ENCODE results near the gene RBMS1.

The RBMS1 gene, protein sequence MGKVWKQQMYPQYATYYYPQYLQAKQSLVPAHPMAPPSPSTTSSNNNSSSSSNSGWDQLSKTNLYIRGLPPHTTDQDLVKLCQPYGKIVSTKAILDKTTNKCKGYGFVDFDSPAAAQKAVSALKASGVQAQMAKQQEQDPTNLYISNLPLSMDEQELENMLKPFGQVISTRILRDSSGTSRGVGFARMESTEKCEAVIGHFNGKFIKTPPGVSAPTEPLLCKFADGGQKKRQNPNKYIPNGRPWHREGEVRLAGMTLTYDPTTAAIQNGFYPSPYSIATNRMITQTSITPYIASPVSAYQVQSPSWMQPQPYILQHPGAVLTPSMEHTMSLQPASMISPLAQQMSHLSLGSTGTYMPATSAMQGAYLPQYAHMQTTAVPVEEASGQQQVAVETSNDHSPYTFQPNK

GRCh38 chr2:160493227-160494028, at the start of gene RBMS1:
Gene RBMS1 (minus strand): TSS chr2:160493807. CDS start chr2:160493363, 444 bp downstream.
- peaks cover 23% of the 10 kb centered on the region for H3K4me1 Mint-ChIP-seq (ENCODE audit: low read depth)
- peak within 1 kb of the TSS; percentile 83 for H3K27ac Mint-ChIP-seq
- peaks cover 9% of the 10 kb centered on the region for H3K36me3 Mint-ChIP-seq (ENCODE audit: low read depth)
- peak within 1 kb of the TSS; percentile 90 for H3K4me3 Mint-ChIP-seq
- intact Hi-C loops (cut with micrococcal nuclease): loop anchor here (10.0 kb wide), 1 partner anchor 169 kb away; no protein-coding TSS in a partner anchor
- H3K9me3 Mint-ChIP-seq: no peaks in the 10 kb centered on the region
- peaks cover 20% of the 10 kb centered on the region for H3K27me3 Mint-ChIP-seq

DNA sequence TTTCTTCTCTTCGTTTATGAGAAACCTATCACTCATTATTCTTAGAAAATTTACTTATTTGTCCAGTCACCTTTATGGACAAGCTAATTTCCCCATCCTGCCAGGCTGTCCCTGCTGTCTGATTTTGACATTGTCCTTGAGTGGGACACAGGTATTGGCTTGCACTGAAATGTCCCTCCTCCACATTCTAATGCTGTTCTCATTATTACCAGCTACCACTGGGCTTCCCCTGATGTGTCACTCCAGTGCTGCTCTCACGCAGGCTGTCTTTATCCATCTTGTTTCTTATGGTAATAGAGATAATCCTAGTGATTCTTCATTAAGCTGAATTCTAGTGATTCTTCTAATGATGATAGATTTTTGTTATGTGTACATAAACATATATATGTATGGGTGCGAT, 48.1 kb upstream of the RBMS1 start:
- Mint-ChIP-seq H3K27ac (no peak overlapping the region), H3K36me3 (ENCODE audit: low read depth) (no peaks in the 10 kb centered on the region), H3K9me3 (no peaks in the 10 kb centered on the region), H3K4me3 (no peak overlapping the region), H3K27me3 (no peaks in the 10 kb centered on the region), H3K4me1 (ENCODE audit: low read depth) (no peaks in the 10 kb centered on the region)
- intact Hi-C loops (cut with micrococcal nuclease): no loop called here

DNA sequence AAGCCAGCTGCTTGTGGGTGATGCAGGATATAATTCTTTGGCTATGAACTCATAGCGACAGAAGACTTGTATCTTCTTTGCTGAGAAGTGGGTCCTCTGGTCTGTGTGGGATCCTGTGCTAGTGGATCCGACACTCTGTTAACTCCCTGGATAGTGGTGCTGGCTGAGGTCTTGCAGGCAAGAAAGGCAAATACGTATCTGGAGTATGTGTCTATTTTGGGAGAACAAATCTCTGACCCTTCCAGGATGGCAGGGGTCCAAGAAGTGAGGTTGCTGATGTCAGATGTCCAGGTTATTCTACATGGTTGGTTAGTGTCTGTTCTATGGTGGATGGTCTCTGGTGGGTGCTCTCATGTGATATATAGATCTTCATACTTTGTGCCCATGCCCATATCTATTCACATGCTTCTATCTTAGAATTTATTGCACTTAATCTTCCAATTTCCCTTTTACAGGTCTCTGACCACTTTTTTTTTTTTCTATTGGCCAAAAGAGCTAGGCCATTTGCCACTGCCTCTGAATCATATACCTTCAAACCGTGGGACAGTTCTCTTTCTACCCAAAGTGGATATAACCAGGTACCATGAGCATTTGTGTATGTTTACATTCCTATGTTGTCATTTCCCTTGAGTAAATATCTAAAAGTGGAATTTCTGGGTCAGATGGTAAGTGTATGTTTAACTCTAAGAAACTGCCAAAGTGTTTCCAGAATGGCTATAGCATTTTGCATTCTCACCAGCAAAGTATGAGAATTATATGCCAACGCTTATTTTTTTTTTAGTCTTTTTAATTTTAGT, 45.1 kb upstream of the RBMS1 start:
- Mint-ChIP-seq H3K4me3 (no peak overlapping the region), H3K9me3 (no peaks in the 10 kb centered on the region), H3K27me3 (no peaks in the 10 kb centered on the region), H3K36me3 (ENCODE audit: low read depth) (no peaks in the 10 kb centered on the region), H3K27ac (no peak overlapping the region), H3K4me1 (ENCODE audit: low read depth) (no peaks in the 10 kb centered on the region)
- intact Hi-C loops (cut with micrococcal nuclease): no loop called here

DNA sequence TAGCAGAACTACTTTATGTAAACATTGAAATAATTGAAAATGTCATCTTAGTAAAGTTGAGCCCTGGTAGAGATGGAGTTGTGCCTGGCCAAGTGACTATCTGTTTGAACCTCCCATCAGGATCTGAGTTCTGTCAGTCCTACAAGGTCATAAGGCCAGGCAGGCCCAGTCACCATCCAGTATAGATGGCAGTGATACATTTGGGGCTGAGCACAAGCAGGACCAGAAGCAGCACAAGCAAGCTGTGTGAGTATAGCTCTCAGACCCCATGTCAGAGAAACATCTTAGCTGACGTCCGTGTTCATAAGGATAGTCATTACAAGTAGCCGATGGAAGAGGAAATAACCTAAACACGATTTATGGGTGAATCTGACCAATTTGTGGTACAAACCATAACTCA, 44.5 kb upstream of the RBMS1 start:
- Mint-ChIP-seq H3K4me3 (no peak overlapping the region), H3K9me3 (no peaks in the 10 kb centered on the region), H3K27me3 (no peaks in the 10 kb centered on the region), H3K4me1 (ENCODE audit: low read depth) (no peaks in the 10 kb centered on the region), H3K36me3 (ENCODE audit: low read depth) (no peaks in the 10 kb centered on the region), H3K27ac (no peak overlapping the region)
- intact Hi-C loops (cut with micrococcal nuclease): no loop called here

GRCh38 chr2:160534996-160535395, 41.4 kb upstream of the RBMS1 start:
- H3K4me1 Mint-ChIP-seq (ENCODE audit: low read depth): peaks cover 10% of the 10 kb centered on the region
- no peaks in the 10 kb centered on the region for H3K27me3 Mint-ChIP-seq
- no peaks in the 10 kb centered on the region for H3K36me3 Mint-ChIP-seq (ENCODE audit: low read depth)
- H3K27ac Mint-ChIP-seq: no peak overlapping the region
- intact Hi-C loops (cut with micrococcal nuclease): no loop called here
- H3K4me3 Mint-ChIP-seq: no peak overlapping the region
- H3K9me3 Mint-ChIP-seq: no peaks in the 10 kb centered on the region

- H3K9me3 Mint-ChIP-seq: no peaks in the 10 kb centered on the region
- no peaks in the 10 kb centered on the region for H3K27me3 Mint-ChIP-seq
- H3K4me3 Mint-ChIP-seq: no peak overlapping the region
- intact Hi-C loops (cut with micrococcal nuclease): no loop called here
- H3K36me3 Mint-ChIP-seq (ENCODE audit: low read depth): no peaks in the 10 kb centered on the region
- H3K27ac Mint-ChIP-seq: no peak overlapping the region
- H3K4me1 Mint-ChIP-seq (ENCODE audit: low read depth): peaks cover 10% of the 10 kb centered on the region
Measured at GRCh38 chr2:160534249-160534648, 40.6 kb upstream of the RBMS1 start.

DNA sequence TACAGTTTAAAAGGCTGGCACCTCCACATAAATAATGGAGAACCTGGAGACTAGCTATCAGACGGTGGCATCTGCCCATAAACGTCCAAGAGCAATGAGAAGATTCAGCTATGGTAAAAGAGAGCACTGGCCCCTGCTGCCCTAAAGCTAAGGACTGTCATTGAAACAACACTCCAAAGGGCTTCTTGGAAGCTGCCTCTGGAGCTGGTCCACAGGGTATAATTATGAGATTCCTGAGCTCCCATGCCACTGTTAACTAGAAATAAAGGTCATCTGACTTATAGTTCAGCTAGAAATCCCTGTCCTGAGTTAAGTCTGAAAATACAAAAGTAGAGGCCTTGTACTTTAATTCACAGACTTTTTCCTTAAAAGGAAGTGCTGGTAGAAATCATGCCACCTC, 39.9 kb upstream of the RBMS1 start:
- no peak overlapping the region for H3K27ac Mint-ChIP-seq
- no peaks in the 10 kb centered on the region for H3K36me3 Mint-ChIP-seq (ENCODE audit: low read depth)
- H3K27me3 Mint-ChIP-seq: no peaks in the 10 kb centered on the region
- H3K4me1 Mint-ChIP-seq (ENCODE audit: low read depth): peaks cover 10% of the 10 kb centered on the region
- no peak overlapping the region for H3K4me3 Mint-ChIP-seq
- intact Hi-C loops (cut with micrococcal nuclease): no loop called here
- H3K9me3 Mint-ChIP-seq: no peaks in the 10 kb centered on the region

- Mint-ChIP-seq H3K4me3 (no peak overlapping the region), H3K9me3 (no peaks in the 10 kb centered on the region), H3K27ac (no peak overlapping the region), H3K4me1 (ENCODE audit: low read depth) (peaks cover 10% of the 10 kb centered on the region), H3K36me3 (ENCODE audit: low read depth) (no peaks in the 10 kb centered on the region), H3K27me3 (no peaks in the 10 kb centered on the region)
- intact Hi-C loops (cut with micrococcal nuclease): no loop called here
Measured at GRCh38 chr2:160532388-160532787, 38.8 kb upstream of the RBMS1 start.

DNA sequence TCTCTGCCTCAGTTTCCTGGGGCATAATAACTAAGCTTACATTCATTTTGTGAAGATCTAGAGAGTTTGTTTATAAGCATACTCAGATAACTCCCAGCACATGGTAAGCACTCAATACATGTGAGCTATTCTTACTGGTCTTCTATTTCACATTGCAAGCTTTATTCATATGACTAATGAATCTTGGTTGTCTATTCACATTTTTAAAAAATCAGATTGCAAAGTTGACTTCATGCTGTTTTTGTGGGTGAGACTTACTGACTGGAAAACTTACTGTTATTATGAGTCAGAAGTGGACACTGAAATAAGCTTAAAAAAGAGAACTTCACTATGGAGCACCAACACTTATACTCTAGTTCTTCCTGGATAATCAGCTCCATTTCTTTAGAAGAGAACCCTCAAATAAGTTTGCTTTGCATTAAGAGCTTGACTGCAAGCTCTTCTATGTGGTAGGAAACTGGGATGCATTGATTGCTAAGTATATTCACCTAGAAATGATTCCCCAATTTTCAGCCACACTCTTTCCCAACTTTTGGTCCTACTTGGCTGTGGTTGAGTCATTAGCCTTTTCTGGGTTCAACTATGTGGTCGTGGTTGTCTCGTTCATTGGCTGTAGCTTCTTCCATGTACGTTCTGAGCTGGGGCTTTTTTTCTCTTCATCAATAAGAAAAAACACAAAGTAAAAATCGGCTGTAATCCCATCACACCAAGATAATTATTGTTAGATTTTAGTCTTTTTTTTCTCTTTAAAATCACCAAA, 29.5 kb upstream of the RBMS1 start:
- no peaks in the 10 kb centered on the region for H3K9me3 Mint-ChIP-seq
- H3K4me1 Mint-ChIP-seq (ENCODE audit: low read depth): peaks cover 7% of the 10 kb centered on the region
- no peak overlapping the region for H3K27ac Mint-ChIP-seq
- H3K27me3 Mint-ChIP-seq: no peaks in the 10 kb centered on the region
- H3K36me3 Mint-ChIP-seq (ENCODE audit: low read depth): no peaks in the 10 kb centered on the region
- intact Hi-C loops (cut with micrococcal nuclease): no loop called here
- H3K4me3 Mint-ChIP-seq: no peak overlapping the region

DNA sequence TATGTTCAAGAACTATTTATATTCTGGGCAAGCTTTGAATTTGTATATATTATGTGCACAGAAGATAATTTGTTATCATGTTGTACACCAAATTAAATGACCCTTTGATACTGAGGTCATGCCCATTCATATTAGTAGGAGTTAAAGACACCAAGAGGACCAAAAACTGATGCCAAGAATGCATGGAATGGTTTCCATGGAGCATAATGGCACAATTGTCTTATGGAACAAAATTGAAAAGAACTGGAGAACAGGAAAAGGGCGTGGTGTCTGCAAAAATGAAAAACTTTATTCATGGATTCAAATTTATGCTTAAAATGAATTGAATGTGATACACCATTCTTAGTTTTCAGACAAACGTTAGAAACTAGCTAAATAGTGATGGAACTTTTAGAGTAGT, 24.1 kb upstream of the RBMS1 start:
- no peaks in the 10 kb centered on the region for H3K27me3 Mint-ChIP-seq
- intact Hi-C loops (cut with micrococcal nuclease): no loop called here
- H3K36me3 Mint-ChIP-seq (ENCODE audit: low read depth): no peaks in the 10 kb centered on the region
- H3K4me3 Mint-ChIP-seq: no peak overlapping the region
- no peak overlapping the region for H3K27ac Mint-ChIP-seq
- H3K4me1 Mint-ChIP-seq (ENCODE audit: low read depth): peaks cover 6% of the 10 kb centered on the region
- H3K9me3 Mint-ChIP-seq: no peaks in the 10 kb centered on the region

- intact Hi-C loops (cut with micrococcal nuclease): no loop called here
- no peaks in the 10 kb centered on the region for H3K27me3 Mint-ChIP-seq
- H3K36me3 Mint-ChIP-seq (ENCODE audit: low read depth): no peaks in the 10 kb centered on the region
- no peak overlapping the region for H3K4me3 Mint-ChIP-seq
- no peak overlapping the region for H3K27ac Mint-ChIP-seq
- peaks cover 5% of the 10 kb centered on the region for H3K4me1 Mint-ChIP-seq (ENCODE audit: low read depth)
- H3K9me3 Mint-ChIP-seq: no peaks in the 10 kb centered on the region
Measured at GRCh38 chr2:160516547-160517365, 23.1 kb upstream of the RBMS1 start.

- intact Hi-C loops (cut with micrococcal nuclease): no loop called here
- Mint-ChIP-seq H3K27me3 (no peaks in the 10 kb centered on the region), H3K4me3 (no peak overlapping the region), H3K36me3 (ENCODE audit: low read depth) (no peaks in the 10 kb centered on the region), H3K27ac (no peak overlapping the region), H3K9me3 (no peaks in the 10 kb centered on the region), H3K4me1 (ENCODE audit: low read depth) (peaks cover 5% of the 10 kb centered on the region)
Measured at GRCh38 chr2:160515120-160515519, 21.5 kb upstream of the RBMS1 start.

DNA sequence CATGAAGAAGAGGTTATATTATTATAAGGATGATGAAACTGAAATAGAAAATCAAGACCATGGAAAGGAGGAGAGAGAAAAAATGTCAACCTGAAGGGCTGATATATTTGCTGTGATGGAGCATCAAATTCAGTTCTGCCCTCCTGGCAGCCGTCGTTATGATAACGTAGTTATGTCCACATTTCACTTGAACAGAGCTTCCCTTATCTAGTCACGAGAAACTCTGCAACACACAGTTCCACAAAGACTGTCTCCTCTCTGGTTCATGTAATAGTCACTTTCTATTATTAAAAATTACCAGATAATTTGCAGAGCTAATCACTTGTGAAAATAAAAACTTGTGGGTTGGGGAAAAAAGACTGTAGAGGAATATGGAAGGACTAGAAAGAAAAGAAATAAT, 19.5 kb upstream of the RBMS1 start:
- Mint-ChIP-seq H3K4me1 (ENCODE audit: low read depth) (peaks cover 5% of the 10 kb centered on the region), H3K27ac (no peak overlapping the region), H3K27me3 (no peaks in the 10 kb centered on the region), H3K36me3 (ENCODE audit: low read depth) (no peaks in the 10 kb centered on the region), H3K4me3 (no peak overlapping the region), H3K9me3 (no peaks in the 10 kb centered on the region)
- intact Hi-C loops (cut with micrococcal nuclease): no loop called here
